ENCODE results near the gene SH3GL1. TPM values are rescaled to one million over a fixed set of nuclear protein-coding genes. Genes with fewer than 3 reads are reported as not detected.

SH3GL1 gene
- 1.6 and 2.8 TPM in 2 replicates for polyA plus RNA-seq

GRCh38 chr19:4400135-4400936 is at the start of gene SH3GL1:
SH3GL1 (minus strand) TSS chr19:4400547; CDS start chr19:4400368, 179 bp downstream.

GRCh38 chr19:4402171-4403004 is 2.0 kb upstream of the SH3GL1 start, which contains the start of gene CHAF1A:
CHAF1A (plus strand) TSS chr19:4402640; CDS start chr19:4402763, 123 bp downstream.

GRCh38 chr19:4343370-4344307 is 56.7 kb downstream of the SH3GL1 start, which contains the start of gene MPND:
MPND (plus strand) TSS chr19:4343562; CDS start chr19:4343594, 32 bp downstream.

GRCh38 chr19:4338441-4339355 is 61.6 kb downstream of the SH3GL1 start, which contains the start of gene STAP2:
STAP2 (minus strand) TSS chr19:4338827; CDS start chr19:4338753, 74 bp downstream.

Other genes starting within 250 kb of the SH3GL1 start
- not detected in 2 replicates for gene CREB3L3, start 246.9 kb downstream of the SH3GL1 start, polyA plus RNA-seq
- gene SIRT6, start 218.0 kb downstream of the SH3GL1 start, polyA plus RNA-seq: 3.3 TPM in 1 of 2 replicates, not detected in the other
- 0.25 and 1.1 TPM in 2 replicates for gene ANKRD24, start 217.9 kb downstream of the SH3GL1 start, polyA plus RNA-seq
- gene EBI3, start 171.0 kb downstream of the SH3GL1 start, polyA plus RNA-seq: not detected in 2 replicates
- gene YJU2, start 153.5 kb downstream of the SH3GL1 start, polyA plus RNA-seq: 0.62 and 2.3 TPM in 2 replicates
- 12.3 TPM in 1 of 2 replicates, not detected in the other for gene SHD, start 121.3 kb downstream of the SH3GL1 start, polyA plus RNA-seq
- gene TMIGD2, start 98.2 kb downstream of the SH3GL1 start, polyA plus RNA-seq: not detected in 2 replicates
- gene FSD1, start 95.9 kb downstream of the SH3GL1 start, polyA plus RNA-seq: 4.8 and 7.1 TPM in 2 replicates
- gene STAP2, start 61.7 kb downstream of the SH3GL1 start, polyA plus RNA-seq: 2.9 TPM in 1 of 2 replicates, not detected in the other
- 2.7 and 4.7 TPM in 2 replicates for gene MPND, start 57.0 kb downstream of the SH3GL1 start, polyA plus RNA-seq
- gene CHAF1A, start 2.1 kb upstream of the SH3GL1 start, polyA plus RNA-seq: 0.75 and 2.4 TPM in 2 replicates
- 12.1 and 14.0 TPM in 2 replicates for gene UBXN6, start 57.2 kb upstream of the SH3GL1 start, polyA plus RNA-seq
- 1.7 and 3.8 TPM in 2 replicates for gene HDGFL2, start 71.8 kb upstream of the SH3GL1 start, polyA plus RNA-seq
- not detected in 2 replicates for gene PLIN4, start 117.9 kb upstream of the SH3GL1 start, polyA plus RNA-seq
- gene PLIN5, start 134.7 kb upstream of the SH3GL1 start, polyA plus RNA-seq: 0.75 and 0.87 TPM in 2 replicates
- gene LRG1, start 139.5 kb upstream of the SH3GL1 start, polyA plus RNA-seq: not detected in 2 replicates
- gene SEMA6B, start 159.1 kb upstream of the SH3GL1 start, polyA plus RNA-seq: 1.0 and 1.1 TPM in 2 replicates
- 1.5 TPM in 1 of 2 replicates, not detected in the other for gene TNFAIP8L1, start 239.0 kb upstream of the SH3GL1 start, polyA plus RNA-seq

All from Purkinje cell (primary cell).